Activated naive CD8-positive, alpha-beta T cell treated with anti-CD3 and anti-CD28 coated beads for 36 hours (primary cell): ENCODE data around the gene SAP130. TPM values are rescaled to one million over a fixed set of nuclear protein-coding genes. Genes with fewer than 3 reads are reported as not detected.
"Not testable (repeated sequence)": the region's sequence is repeated elsewhere in the genome, so short reads cannot be mapped to it uniquely, and the experiment has no call there.

Experiments
- DNase-seq: peaks from one replicate; pipeline ENCODE4 v3.0.0; 2021
- H3K27ac Mint-ChIP-seq: one replicate; pipeline ENCODE4 v1.8.0; 2022; ENCODE audit warnings: mild to moderate bottlenecking, moderate library complexity, mixed read lengths
- H3K27me3 Mint-ChIP-seq: one replicate; pipeline ENCODE4 v1.8.0; 2022; ENCODE audit warnings: mild to moderate bottlenecking, mixed read lengths
- H3K36me3 Mint-ChIP-seq: one replicate; pipeline ENCODE4 v1.8.0; 2021; ENCODE audit warnings: mild to moderate bottlenecking, mixed read lengths
- H3K4me1 Mint-ChIP-seq: one replicate; pipeline ENCODE4 v1.8.0; 2021; ENCODE audit warnings: mixed read lengths
- H3K4me3 Mint-ChIP-seq: one replicate; pipeline ENCODE4 v1.8.0; 2022; ENCODE audit warnings: mild to moderate bottlenecking, moderate library complexity, mixed read lengths
- H3K9me3 Mint-ChIP-seq: one replicate; pipeline ENCODE4 v1.8.0; 2022; ENCODE audit warnings: mixed read lengths
- total RNA-seq, 2 experiments: library from RNA; stranded (reverse); gene quantifications; one replicate each; pipeline ENCODE4 v1.2.3, GENCODE V29; 2021

Gene SAP130
- total RNA-seq, 2 experiments from 2014 or later, result 24.4 to 26.7 TPM

- H3K36me3 Mint-ChIP-seq, result peaks cover 20% of the 10 kb centered on the region
- H3K27me3 Mint-ChIP-seq, result no peaks in the 10 kb centered on the region
- H3K9me3 Mint-ChIP-seq, result no peaks in the 10 kb centered on the region
Observed at GRCh38 chr2:127945281-127945680, 82.6 kb downstream of the SAP130 start.

DNA sequence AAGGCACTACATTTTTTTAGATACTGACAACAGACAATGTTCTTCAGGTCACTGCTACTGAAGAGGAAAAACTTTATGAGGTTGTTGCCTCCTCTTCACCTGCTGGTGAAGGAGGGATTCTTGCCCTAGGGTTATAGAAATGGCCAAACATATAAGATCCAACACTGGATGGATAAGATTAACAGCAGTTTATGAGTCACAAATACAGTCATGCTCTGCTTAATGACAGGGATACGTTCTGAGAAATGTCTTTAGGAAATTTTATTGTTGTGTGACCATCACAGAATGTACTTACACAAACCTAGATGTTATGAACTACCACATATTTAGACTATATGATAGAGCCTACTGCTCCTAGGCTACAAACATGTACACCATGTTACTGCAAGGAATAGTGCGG lies 84.7 kb downstream of the SAP130 start:
- DNase-seq, result no peak
- no peaks in the 10 kb centered on the region for H3K27me3 Mint-ChIP-seq
- H3K4me1 Mint-ChIP-seq, result no peaks in the 10 kb centered on the region
- no peaks in the 10 kb centered on the region for H3K9me3 Mint-ChIP-seq
- no peak overlapping the region for H3K27ac Mint-ChIP-seq
- H3K4me3 Mint-ChIP-seq, result no peak overlapping the region
- H3K36me3 Mint-ChIP-seq, result peaks cover 15% of the 10 kb centered on the region

More at GRCh38 chr2:127945281-127945680, 82.6 kb downstream of the SAP130 start:
- H3K4me3 Mint-ChIP-seq, result no peak overlapping the region
- peak overlapping the region; percentile 45 for H3K27ac Mint-ChIP-seq
- no peak for DNase-seq
- no peaks in the 10 kb centered on the region for H3K4me1 Mint-ChIP-seq

DNA sequence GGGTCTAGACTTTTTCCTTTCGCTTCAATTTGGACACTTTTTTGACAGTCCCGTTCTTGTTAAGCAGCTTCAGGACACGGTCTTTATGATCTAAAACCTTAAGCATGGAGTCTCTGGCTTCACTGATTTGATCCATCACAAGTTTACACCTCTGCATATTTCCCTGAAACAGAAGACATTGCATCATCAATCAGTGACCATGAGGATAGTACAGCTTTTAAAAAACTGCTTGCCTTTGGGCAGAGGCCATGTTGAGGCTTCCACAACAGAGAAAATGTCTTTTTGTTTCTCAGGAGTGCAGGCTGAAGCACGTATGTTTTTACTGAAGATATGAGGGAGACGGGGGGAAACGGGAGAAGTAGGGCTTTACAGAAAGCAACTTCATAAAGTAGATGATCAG lies 85.9 kb downstream of the SAP130 start:
- Mint-ChIP-seq H3K27ac (peak overlapping the region; percentile 19), H3K27me3 (no peaks in the 10 kb centered on the region), H3K4me1 (no peaks in the 10 kb centered on the region)

GRCh38 chr2:127941461-127941860 lies 86.4 kb downstream of the SAP130 start:
- DNase-seq, result no peak
- H3K27me3 Mint-ChIP-seq, result no peaks in the 10 kb centered on the region
- no peaks in the 10 kb centered on the region for H3K9me3 Mint-ChIP-seq
- H3K4me3 Mint-ChIP-seq, result no peak overlapping the region
- H3K36me3 Mint-ChIP-seq, result peaks cover 13% of the 10 kb centered on the region
- no peak overlapping the region for H3K27ac Mint-ChIP-seq
- H3K4me1 Mint-ChIP-seq, result no peaks in the 10 kb centered on the region

More for the DNA sequence above, 85.9 kb downstream of the SAP130 start:
- DNase-seq, result no peak
- H3K9me3 Mint-ChIP-seq, result no peaks in the 10 kb centered on the region
- H3K36me3 Mint-ChIP-seq, result peaks cover 13% of the 10 kb centered on the region
- H3K4me3 Mint-ChIP-seq, result no peak overlapping the region

- Mint-ChIP-seq H3K27me3 (no peaks in the 10 kb centered on the region), H3K4me1 (no peaks in the 10 kb centered on the region), H3K4me3 (no peak overlapping the region), H3K9me3 (no peaks in the 10 kb centered on the region), H3K27ac (no peak overlapping the region), H3K36me3 (peaks cover 13% of the 10 kb centered on the region)
- DNase-seq, result no peak
Observed at GRCh38 chr2:127940641-127941040, 87.2 kb downstream of the SAP130 start.

DNA sequence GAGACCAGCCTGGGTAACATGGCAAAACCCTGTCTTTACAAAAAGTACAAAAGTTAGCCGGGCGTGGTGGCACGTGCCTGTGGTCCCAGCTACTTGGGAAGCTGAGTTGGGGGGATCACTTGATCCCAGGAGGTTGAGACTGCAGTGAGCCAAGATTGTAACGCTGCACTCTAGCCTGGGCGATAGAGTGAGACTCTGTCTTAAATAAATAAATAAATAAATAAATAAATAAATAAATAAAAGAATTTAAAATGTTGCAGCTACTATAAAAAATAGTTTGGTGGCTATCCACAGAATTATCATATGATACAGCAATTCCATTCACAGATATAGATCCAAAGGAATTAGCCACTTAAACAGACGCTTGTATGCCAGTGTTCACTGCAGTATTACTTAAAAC lies 92.5 kb downstream of the SAP130 start:
- no peak for DNase-seq
- H3K27ac Mint-ChIP-seq, result no peak overlapping the region
- H3K4me3 Mint-ChIP-seq, result no peak overlapping the region
- H3K4me1 Mint-ChIP-seq, result peaks cover 4% of the 10 kb centered on the region
- no peaks in the 10 kb centered on the region for H3K36me3 Mint-ChIP-seq
- H3K9me3 Mint-ChIP-seq, result no peaks in the 10 kb centered on the region
- no peaks in the 10 kb centered on the region for H3K27me3 Mint-ChIP-seq

- H3K4me1 Mint-ChIP-seq, result peaks cover 7% of the 10 kb centered on the region
- no peaks in the 10 kb centered on the region for H3K9me3 Mint-ChIP-seq
- DNase-seq, result no peak
- H3K36me3 Mint-ChIP-seq, result no peaks in the 10 kb centered on the region
- no peaks in the 10 kb centered on the region for H3K27me3 Mint-ChIP-seq
- no peak overlapping the region for H3K27ac Mint-ChIP-seq
- no peak overlapping the region for H3K4me3 Mint-ChIP-seq
Observed at GRCh38 chr2:127932199-127932876, 95.5 kb downstream of the SAP130 start.

- H3K4me1 Mint-ChIP-seq, result peaks cover 7% of the 10 kb centered on the region
- no peaks in the 10 kb centered on the region for H3K36me3 Mint-ChIP-seq
- no peak overlapping the region for H3K27ac Mint-ChIP-seq
- H3K4me3 Mint-ChIP-seq, result no peak overlapping the region
- H3K9me3 Mint-ChIP-seq, result no peaks in the 10 kb centered on the region
- DNase-seq, result no peak
- no peaks in the 10 kb centered on the region for H3K27me3 Mint-ChIP-seq
Observed at GRCh38 chr2:127929449-127929848, 98.4 kb downstream of the SAP130 start.

DNA sequence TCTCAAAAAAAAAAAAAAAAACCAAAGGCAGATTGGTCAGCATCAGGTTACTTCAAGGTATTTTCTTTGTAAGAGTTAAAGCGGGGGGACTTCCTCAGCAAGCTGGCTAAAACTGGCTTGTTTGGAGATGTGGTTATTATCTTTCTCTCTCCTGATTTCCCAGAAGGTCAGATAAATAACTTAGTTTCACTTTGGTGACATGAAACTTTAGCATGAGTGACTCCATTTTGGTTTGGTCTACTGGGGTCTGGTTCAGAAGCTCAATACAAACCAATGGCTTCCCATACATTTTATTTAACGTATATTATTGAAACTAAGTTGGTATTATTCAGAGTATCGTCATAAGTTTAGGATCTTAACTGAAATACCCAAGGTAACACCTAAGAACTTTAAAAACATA lies 100.5 kb downstream of the SAP130 start:
- no peak overlapping the region for H3K4me3 Mint-ChIP-seq
- no peaks in the 10 kb centered on the region for H3K9me3 Mint-ChIP-seq
- no peak overlapping the region for H3K27ac Mint-ChIP-seq
- H3K36me3 Mint-ChIP-seq, result no peaks in the 10 kb centered on the region
- H3K4me1 Mint-ChIP-seq, result peaks cover 7% of the 10 kb centered on the region
- no peak for DNase-seq
- peaks cover 5% of the 10 kb centered on the region for H3K27me3 Mint-ChIP-seq

- H3K4me3 Mint-ChIP-seq, result no peak overlapping the region
- no peaks in the 10 kb centered on the region for H3K4me1 Mint-ChIP-seq
- H3K27ac Mint-ChIP-seq, result no peak overlapping the region
- DNase-seq, result no peak
- H3K27me3 Mint-ChIP-seq, result peaks cover 5% of the 10 kb centered on the region
- H3K9me3 Mint-ChIP-seq, result no peaks in the 10 kb centered on the region
- no peaks in the 10 kb centered on the region for H3K36me3 Mint-ChIP-seq
Observed at GRCh38 chr2:127917916-127918315, 109.9 kb downstream of the SAP130 start.

DNA sequence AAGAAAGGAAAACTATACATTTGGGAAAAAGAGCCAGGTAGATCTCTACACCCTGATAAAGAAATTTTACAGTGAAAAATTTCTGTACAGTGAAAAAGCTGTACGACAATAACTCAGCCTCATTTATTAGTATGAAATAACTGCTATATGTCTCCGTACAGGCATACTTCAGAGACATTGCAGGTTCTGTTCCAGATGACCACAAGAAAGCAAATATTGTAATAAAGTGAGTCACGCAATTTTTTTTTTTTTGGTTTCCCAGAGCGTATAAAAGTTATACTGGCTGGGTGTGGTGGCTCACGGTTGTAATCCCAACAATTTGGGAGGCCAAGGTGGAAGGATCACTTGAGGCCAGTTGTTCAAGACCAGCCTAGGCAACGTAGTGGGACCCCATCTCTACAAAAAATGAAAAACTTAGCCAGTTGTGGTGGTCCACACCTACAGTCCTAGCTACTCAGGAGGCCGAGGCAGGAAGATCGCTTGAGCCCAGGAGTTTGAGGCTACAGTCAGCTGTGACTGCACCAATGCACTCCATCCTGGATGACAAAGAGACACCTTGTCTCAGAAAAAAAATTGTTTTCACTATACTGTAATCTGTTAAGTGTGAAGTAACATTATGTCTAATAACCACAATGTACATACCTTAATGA lies 113.9 kb downstream of the SAP130 start:
- Mint-ChIP-seq H3K4me3 (no peak overlapping the region), H3K9me3 (no peaks in the 10 kb centered on the region), H3K27me3 (no peaks in the 10 kb centered on the region), H3K27ac (no peak overlapping the region), H3K36me3 (no peaks in the 10 kb centered on the region), H3K4me1 (no peaks in the 10 kb centered on the region)
- DNase-seq, result no peak

GRCh38 chr2:127911737-127912136 lies 116.1 kb downstream of the SAP130 start:
- no peak for DNase-seq
- H3K4me3 Mint-ChIP-seq, result no peak overlapping the region
- no peaks in the 10 kb centered on the region for H3K4me1 Mint-ChIP-seq
- no peaks in the 10 kb centered on the region for H3K36me3 Mint-ChIP-seq
- no peaks in the 10 kb centered on the region for H3K9me3 Mint-ChIP-seq
- H3K27ac Mint-ChIP-seq, result no peak overlapping the region
- H3K27me3 Mint-ChIP-seq, result no peaks in the 10 kb centered on the region

- no peak for DNase-seq
- no peak overlapping the region for H3K4me3 Mint-ChIP-seq
- H3K27ac Mint-ChIP-seq, result no peak overlapping the region
- H3K9me3 Mint-ChIP-seq, result no peaks in the 10 kb centered on the region
- H3K4me1 Mint-ChIP-seq, result no peaks in the 10 kb centered on the region
- no peaks in the 10 kb centered on the region for H3K36me3 Mint-ChIP-seq
- H3K27me3 Mint-ChIP-seq, result no peaks in the 10 kb centered on the region
Observed at GRCh38 chr2:127910415-127910814, 117.4 kb downstream of the SAP130 start.

GRCh38 chr2:127909019-127909418 lies 118.8 kb downstream of the SAP130 start:
- no peaks in the 10 kb centered on the region for H3K27me3 Mint-ChIP-seq
- no peak for DNase-seq

GRCh38 chr2:127907733-127908400 lies 120.0 kb downstream of the SAP130 start:
- not testable (repeated sequence) for H3K27me3 Mint-ChIP-seq, H3K9me3 Mint-ChIP-seq, H3K4me3 Mint-ChIP-seq, H3K27ac Mint-ChIP-seq, DNase-seq, H3K4me1 Mint-ChIP-seq, H3K36me3 Mint-ChIP-seq

More at GRCh38 chr2:127909019-127909418, 118.8 kb downstream of the SAP130 start:
- Mint-ChIP-seq H3K36me3 (no peaks in the 10 kb centered on the region), H3K4me3 (no peak overlapping the region), H3K4me1 (no peaks in the 10 kb centered on the region), H3K27ac (no peak overlapping the region), H3K9me3 (no peaks in the 10 kb centered on the region)
